Activated effector memory CD4-positive, alpha-beta T cell treated with Interleukin-2 at 50 U/mL for 16 hours (primary cell): ENCODE measurements around the gene HINFP.
"Not testable (repeated sequence)": the region's sequence is repeated elsewhere in the genome, so short reads cannot be mapped to it uniquely, and the experiment has no call there.

Experiments
- DNase-seq: peaks from one replicate; pipeline ENCODE4 v3.0.0-alpha.2; 2020

The HINFP gene

GRCh38 chr11:119160151-119160550 lies 38.8 kb downstream of the HINFP start:
- DNase-seq = no peak

- DNase-seq = no peak
Measured at GRCh38 chr11:119161871-119162270, 40.5 kb downstream of the HINFP start.

- DNase-seq = no peak
Measured at GRCh38 chr11:119166368-119167076, 45.1 kb downstream of the HINFP start.

- not testable (repeated sequence) for DNase-seq
Measured at GRCh38 chr11:119167077-119167458, 45.7 kb downstream of the HINFP start.

- DNase-seq = no peak
Measured at GRCh38 chr11:119167933-119168332, 46.6 kb downstream of the HINFP start.

GRCh38 chr11:119168471-119169281 lies 47.3 kb downstream of the HINFP start, which contains the start of gene NLRX1:
NLRX1 (plus strand) TSS chr11:119168725; CDS start chr11:119171404, 2,679 bp downstream.
- DNase-seq = peak; percentile 75

- peak; percentile 12 for DNase-seq
Measured at GRCh38 chr11:119169282-119169719, 47.9 kb downstream of the HINFP start.

GRCh38 chr11:119172513-119172912 lies 51.1 kb downstream of the HINFP start:
- DNase-seq = no peak

- DNase-seq = no peak
Measured at GRCh38 chr11:119173453-119173852, 52.1 kb downstream of the HINFP start.

GRCh38 chr11:119175493-119176077 lies 54.2 kb downstream of the HINFP start:
- DNase-seq = no peak

- no peak for DNase-seq
Measured at GRCh38 chr11:119178166-119178680, 56.8 kb downstream of the HINFP start.

GRCh38 chr11:119179342-119179741 lies 58.0 kb downstream of the HINFP start:
- DNase-seq = no peak

- DNase-seq = no peak
Measured at GRCh38 chr11:119179983-119180382, 58.6 kb downstream of the HINFP start.

GRCh38 chr11:119180729-119181676 lies 59.6 kb downstream of the HINFP start:
- DNase-seq = no peak

GRCh38 chr11:119181677-119182412 lies 60.5 kb downstream of the HINFP start:
- DNase-seq = no peak

- not testable (repeated sequence) for DNase-seq
Measured at GRCh38 chr11:119184399-119184798, 63.0 kb downstream of the HINFP start.
